HG03175 (cell line): ENCODE measurements around the gene IFNL1.
"Not testable (repeated sequence)": the region's sequence is repeated elsewhere in the genome, so short reads cannot be mapped to it uniquely, and the experiment has no call there.

ENCODE experiments used
- ATAC-seq: cut with Tn5 transposase; IDR thresholded peaks from one replicate; pipeline ENCODE4 v1.9.1; 2021; ENCODE audit warnings: mild to moderate bottlenecking, moderate library complexity; ENCODE audit not compliant: unreplicated experiment

Gene IFNL1

GRCh38 chr19:39269369-39269768 is 26.8 kb upstream of the IFNL1 start:
- not testable (repeated sequence) for ATAC-seq

- no peak for ATAC-seq
Observed at GRCh38 chr19:39270036-39270871, 26.0 kb upstream of the IFNL1 start.

GRCh38 chr19:39273859-39274258 is 22.3 kb upstream of the IFNL1 start:
- ATAC-seq = not testable (repeated sequence)

GRCh38 chr19:39275578-39275977 is 20.6 kb upstream of the IFNL1 start:
- ATAC-seq = no peak

- ATAC-seq = no peak
Observed at GRCh38 chr19:39276740-39277139, 19.5 kb upstream of the IFNL1 start.

GRCh38 chr19:39277598-39277997 is 18.6 kb upstream of the IFNL1 start:
- ATAC-seq = no peak

GRCh38 chr19:39282021-39282420 is 14.2 kb upstream of the IFNL1 start:
- no peak for ATAC-seq

- no peak for ATAC-seq
Observed at GRCh38 chr19:39284032-39284431, 12.2 kb upstream of the IFNL1 start.

GRCh38 chr19:39293394-39293793 is 2.8 kb upstream of the IFNL1 start:
- no peak for ATAC-seq

GRCh38 chr19:39296906-39297305 is 699 bp downstream of the IFNL1 start:
- no peak for ATAC-seq

- no peak for ATAC-seq
Observed at GRCh38 chr19:39297931-39298634, 1.9 kb downstream of the IFNL1 start.

- ATAC-seq = no peak
Observed at GRCh38 chr19:39299404-39299803, 3.2 kb downstream of the IFNL1 start.

- ATAC-seq = no peak
Observed at GRCh38 chr19:39299832-39300231, 3.6 kb downstream of the IFNL1 start.

GRCh38 chr19:39301021-39301420 is 4.8 kb downstream of the IFNL1 start:
- no peak for ATAC-seq

- ATAC-seq = no peak
Observed at GRCh38 chr19:39301562-39301961, 5.4 kb downstream of the IFNL1 start.

- ATAC-seq = no peak
Observed at GRCh38 chr19:39303373-39304184, 7.4 kb downstream of the IFNL1 start.

GRCh38 chr19:39304185-39304513 is 7.9 kb downstream of the IFNL1 start:
- ATAC-seq = no peak

GRCh38 chr19:39304701-39305571 is 8.7 kb downstream of the IFNL1 start:
- ATAC-seq = no peak

- no peak for ATAC-seq
Observed at GRCh38 chr19:39306075-39306474, 9.9 kb downstream of the IFNL1 start.

- no peak for ATAC-seq
Observed at GRCh38 chr19:39307046-39307821, 11.0 kb downstream of the IFNL1 start.
